ENCODE measurements around the gene NDUFS1. TPM values are rescaled to one million over a fixed set of nuclear protein-coding genes. Genes with fewer than 3 reads are reported as not detected.

NDUFS1 gene
- total and polyA plus RNA-seq, 2 of the 8 experiments (the other 6 are each of a cell fraction or from before 2014, with no cell fraction given): 42.1 to 97.0 TPM

- ChIA-PET CTCF (ENCODE audit: partially characterized antibody) (interaction anchor here (0.9 to 2.6 kb wide), 3 partner anchors 15 to 657 kb away, joined by 3 to 9 read pairs (median 3); no protein-coding TSS in a partner anchor), POLR2A (ENCODE audit: partially characterized antibody) (interaction anchor here (0.5 to 3.6 kb wide), 40 partner anchors 9 to 172 kb away, joined by 3 to 19 read pairs (median 5); partner anchors contain the start of genes INO80D and ZDBF2)
- Histone ChIP-seq H4K8ac (ENCODE audit: extremely low read depth, insufficient read depth, low read length) (peak overlapping the region; percentile 58; the same call in 1 of the 2 replicates), H2BK120ac (replicated peaks; ENCODE audit: low read depth, low read length) (no peak overlapping the region), H2BK5ac (ENCODE audit: low read depth, low read length) (peak overlapping the region; percentile 94; the same call in 1 of the 2 replicates), H3K9me3 (ENCODE audit: insufficient read depth in 2 of 2, low read depth in 1 of 2, low read length in 1 of 2) (no peaks in the 10 kb centered on the region), H2BK20ac (ENCODE audit: low read length) (no peak overlapping the region), H4K91ac (replicated peaks; ENCODE audit: insufficient read length, low read length) (peak overlapping the region; percentile 34), H3K23me2 (ENCODE audit: low read depth, low read length) (peaks cover 11% of the 10 kb centered on the region), H3K4me1 (replicated peaks in 1 of 4; ENCODE audit: control insufficient read depth in 3 of 4, insufficient read depth in 4 of 4, low read length in 3 of 4) (peaks cover 0 to 4% (median 3%) of the 10 kb centered on the region in 4 experiments; a peak in 5 of 7 replicates), H3K56ac (replicated peaks; ENCODE audit: insufficient read length, low read depth, low read length) (peak overlapping the region; percentile 70), H2AFZ (ENCODE audit: low read length) (no peak overlapping the region), H3K23ac (ENCODE audit: insufficient read length) (no peak overlapping the region), H3K18ac (ENCODE audit: extremely low read depth, low read length) (peak overlapping the region; percentile 25), H3K79me2 (ENCODE audit: control insufficient read depth in 1 of 2, insufficient read depth in 2 of 2, low read length in 2 of 2) (peaks cover 9 to 59% of the 10 kb centered on the region in 2 experiments), H4K5ac (ENCODE audit: insufficient read length, low read depth, low read length) (peak overlapping the region; percentile 81), H3K4ac (replicated peaks; ENCODE audit: insufficient read length, low read depth, low read length) (peak overlapping the region; percentile 55), H3K79me1 (ENCODE audit: low read depth, low read length) (no peaks in the 10 kb centered on the region; the same call in 1 of the 2 replicates), H3K4me2 (ENCODE audit: insufficient read depth in 1 of 2, low read depth in 2 of 2, low read length in 2 of 2) (peak overlapping the region; percentile 81 to 95), H2AK5ac (ENCODE audit: low read depth, low read length) (no peak overlapping the region), H3K14ac (ENCODE audit: insufficient read length) (no peak overlapping the region), H4K20me1 (replicated peaks in 1 of 2; ENCODE audit: control insufficient read depth in 1 of 2, insufficient read depth in 2 of 2, low read length in 2 of 2) (peaks cover 3 to 12% of the 10 kb centered on the region in 2 experiments), H3K9ac (replicated peaks in 1 of 4; ENCODE audit: extremely low read depth in 1 of 4, low read depth in 3 of 4, low read length in 3 of 4) (peak overlapping the region; percentile 87 to 93 (median 92)), H2BK12ac (ENCODE audit: low read depth, low read length) (no peak overlapping the region), H2BK15ac (ENCODE audit: low read length) (no peak overlapping the region), H3K27ac (ENCODE audit: low read depth, low read length) (peak overlapping the region; percentile 85), H3K27me3 (replicated peaks in 1 of 4; ENCODE audit: control insufficient read depth in 3 of 4, extremely low read depth in 1 of 4, insufficient read depth in 3 of 4, low read length in 3 of 4) (no peaks in the 10 kb centered on the region), H3K4me3 (ENCODE audit: extremely low read depth in 1 of 4, insufficient read depth in 2 of 4, low read depth in 3 of 4, low read length in 4 of 4) (peak overlapping the region; percentile 94 to 100 (median 97)), H3K36me3 (ENCODE audit: control insufficient read depth in 2 of 4, insufficient read depth in 4 of 4, low read length in 3 of 4) (peaks cover 11 to 37% (median 23%) of the 10 kb centered on the region in 4 experiments)
- WGBS, 2 experiments (ENCODE audit: extremely low coverage in 1 of 2, insufficient coverage in 1 of 2, insufficient read length in 1 of 2, insufficient replicate concordance in 2 of 2, low coverage in 1 of 2, low lambda C conversion rate in 2 of 2, missing lambda C conversion rate in 1 of 2): 14% methylated on average over 16 of the region's 30 CpGs; no CpG with 5 or more reads in 1 of the 2 experiments
- no peak for DNase-seq (ENCODE audit: low read depth in 1 of 2, low spot score in 2 of 2)
- FAIRE-seq: no peak
- TF ChIP-seq SP4 (IDR thresholded peaks at IDR 0.05; ENCODE audit: low read length) (no peak; the same call in 1 of the 2 replicates), USF2 (IDR thresholded peaks at IDR 0.05; ENCODE audit: low read length) (0 out of 2 replicates have a peak, but pooled peaks have one; percentile 3), KDM4A (IDR thresholded peaks at IDR 0.05; ENCODE audit: low read depth, low read length, severe bottlenecking) (peak; percentile 1), YY1 (IDR thresholded peaks at IDR 0.05; ENCODE audit: low read depth, low read length) (no peak), SAP30 (IDR thresholded peaks at IDR 0.05; ENCODE audit: insufficient read depth, insufficient replicate concordance, low read length) (peak; percentile 58)
Observed at GRCh38 chr2:206160125-206160806, 1.0 kb upstream of the NDUFS1 start.

Data from H1 (cell line).